ENCODE results near the gene TMEM150A.
A peak's percentile ranks its signal among the peaks of the same experiment; 100 is the strongest.
"Not testable (repeated sequence)": the region's sequence is repeated elsewhere in the genome, so short reads cannot be mapped to it uniquely, and the experiment has no call there.

Gene TMEM150A

DNA sequence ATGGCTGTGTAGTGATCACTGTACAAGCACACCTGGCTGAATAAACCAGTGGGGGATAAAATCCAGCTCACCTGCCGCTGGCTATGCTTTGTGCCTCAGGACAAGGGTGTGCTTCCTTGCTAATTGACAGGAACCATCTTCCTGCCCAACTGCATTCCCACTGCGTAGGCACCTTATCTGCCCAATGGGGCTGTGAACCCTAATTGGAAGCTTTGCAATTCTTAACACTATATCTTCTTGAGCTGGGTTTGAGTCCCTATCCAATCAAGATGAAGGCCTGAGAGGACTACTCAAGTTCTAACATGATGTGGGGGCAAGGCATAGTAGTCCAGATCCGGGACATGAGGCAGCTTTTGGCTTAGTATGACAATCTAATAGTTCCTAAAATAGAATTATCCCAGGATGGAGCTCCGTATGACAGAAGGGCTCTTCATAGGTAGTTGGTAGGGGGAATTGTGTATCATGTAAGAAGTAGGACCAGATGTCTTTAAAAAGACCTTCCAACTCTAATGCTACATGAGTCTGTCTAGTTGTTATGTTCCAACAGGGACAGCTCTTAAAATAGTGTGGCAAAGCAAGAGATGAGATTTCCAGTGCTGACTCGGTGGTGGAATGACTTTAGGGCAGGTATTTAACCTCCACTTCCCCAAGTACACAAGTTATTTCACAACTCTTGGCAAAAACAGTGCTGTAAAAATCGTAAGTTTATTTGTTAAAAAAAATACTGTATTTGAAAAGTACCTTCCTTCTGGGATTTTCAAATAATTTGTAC lies 2.3 kb upstream of the TMEM150A start:
- H3K9ac ChIP-seq (ENCODE audit: low read depth, low read length, poor library complexity): no peak overlapping the region
- H3K79me1 ChIP-seq (ENCODE audit: low read depth, low read length): peaks cover 7% of the 10 kb centered on the region
- peaks cover 22 to 58% of the 10 kb centered on the region in 2 donors for H3K36me3 ChIP-seq (replicated peaks in 1 of 2; ENCODE audit: control insufficient read depth in 2 of 2, insufficient read depth in 2 of 2, low read length in 2 of 2)
- no peak overlapping the region for H3K4me2 ChIP-seq (ENCODE audit: insufficient read depth, low read length, poor library complexity, severe bottlenecking)
- H2BK5ac ChIP-seq (ENCODE audit: low read length): no peak overlapping the region
- no peak overlapping the region for H3K4me3 ChIP-seq (ENCODE audit: low read length in 2 of 2)
- no peak overlapping the region for H3K14ac ChIP-seq (ENCODE audit: low read length)
- no peak overlapping the region for H3K4ac ChIP-seq (ENCODE audit: low read length)
- no peak overlapping the region for H2BK120ac ChIP-seq (ENCODE audit: low read depth, low read length)
- peaks cover 5 to 8% of the 10 kb centered on the region in 2 donors for H3K4me1 ChIP-seq (ENCODE audit: control insufficient read depth in 2 of 2, insufficient read depth in 1 of 2, low read depth in 1 of 2, low read length in 2 of 2)
- H3K23ac ChIP-seq (ENCODE audit: low read depth, low read length, poor library complexity): no peak overlapping the region
- H2BK12ac ChIP-seq (ENCODE audit: low read length): no peak overlapping the region
- no peak overlapping the region for H2AK5ac ChIP-seq (ENCODE audit: low read depth, low read length)
- H2BK15ac ChIP-seq (ENCODE audit: low read length): no peak overlapping the region
- no peak overlapping the region for H3K27ac ChIP-seq (replicated peaks; ENCODE audit: low read length)
- H4K91ac ChIP-seq (ENCODE audit: low read depth, low read length, poor library complexity): no peak overlapping the region
- no peaks in the 10 kb centered on the region for H3K27me3 ChIP-seq (ENCODE audit: control insufficient read depth in 3 of 3, insufficient read depth in 3 of 3, low read depth in 1 of 3, low read length in 3 of 3)
- no peak overlapping the region for H3K18ac ChIP-seq (ENCODE audit: low read length)
- WGBS, 2 donors (ENCODE audit: extremely low coverage in 2 of 2, insufficient read length in 2 of 2, insufficient replicate concordance in 1 of 2): no CpG with 5 or more reads among the region's 6 CpGs
- H4K8ac ChIP-seq (ENCODE audit: low read depth, low read length): no peak overlapping the region
- no peak overlapping the region for H2AFZ ChIP-seq (ENCODE audit: low read length)
- DNase-seq (ENCODE audit: low spot score): no peak
- H3K9me3 ChIP-seq (replicated peaks in 1 of 2; ENCODE audit: control insufficient read depth in 2 of 2, insufficient read depth in 1 of 2, low read depth in 1 of 2, low read length in 2 of 2): peaks cover 0 to 2% of the 10 kb centered on the region in 2 donors

DNA sequence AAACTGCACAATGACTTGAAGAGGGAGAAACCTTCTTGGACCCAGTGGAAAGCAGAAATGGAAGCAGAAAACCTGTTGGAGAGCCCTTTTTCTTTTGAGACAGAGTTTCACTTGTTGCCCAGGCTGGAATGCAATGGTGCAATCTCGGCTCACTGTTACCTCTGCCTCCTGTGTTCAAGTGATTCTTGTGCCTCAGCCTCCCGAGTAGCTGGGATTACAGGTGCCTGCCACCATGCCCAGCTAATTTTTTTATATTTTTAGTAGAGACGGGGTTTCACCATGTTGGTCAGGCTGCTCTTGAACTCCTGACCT lies 1.6 kb upstream of the TMEM150A start:
- not testable (repeated sequence) for H2BK12ac ChIP-seq (ENCODE audit: low read length); H2AFZ ChIP-seq (ENCODE audit: low read length); H2BK5ac ChIP-seq (ENCODE audit: low read length); H2BK120ac ChIP-seq (ENCODE audit: low read depth, low read length); H3K79me1 ChIP-seq (ENCODE audit: low read depth, low read length); DNase-seq (ENCODE audit: low spot score); H3K14ac ChIP-seq (ENCODE audit: low read length); H3K4ac ChIP-seq (ENCODE audit: low read length); H3K4me3 ChIP-seq (ENCODE audit: low read length in 2 of 2); H2AK5ac ChIP-seq (ENCODE audit: low read depth, low read length); H2BK15ac ChIP-seq (ENCODE audit: low read length); H3K27ac ChIP-seq (replicated peaks; ENCODE audit: low read length); H3K23ac ChIP-seq (ENCODE audit: low read depth, low read length, poor library complexity); H3K4me1 ChIP-seq (ENCODE audit: control insufficient read depth in 2 of 2, insufficient read depth in 1 of 2, low read depth in 1 of 2, low read length in 2 of 2); H3K18ac ChIP-seq (ENCODE audit: low read length); H3K9me3 ChIP-seq (replicated peaks in 1 of 2; ENCODE audit: control insufficient read depth in 2 of 2, insufficient read depth in 1 of 2, low read depth in 1 of 2, low read length in 2 of 2); H3K4me2 ChIP-seq (ENCODE audit: insufficient read depth, low read length, poor library complexity, severe bottlenecking); H4K91ac ChIP-seq (ENCODE audit: low read depth, low read length, poor library complexity); H4K8ac ChIP-seq (ENCODE audit: low read depth, low read length); H3K27me3 ChIP-seq (ENCODE audit: control insufficient read depth in 3 of 3, insufficient read depth in 3 of 3, low read depth in 1 of 3, low read length in 3 of 3); H3K9ac ChIP-seq (ENCODE audit: low read depth, low read length, poor library complexity)
- no CpG with 5 or more reads among the region's 3 CpGs for WGBS, 2 donors (ENCODE audit: extremely low coverage in 2 of 2, insufficient read length in 2 of 2, insufficient replicate concordance in 1 of 2)
- H3K36me3 ChIP-seq (replicated peaks in 1 of 2; ENCODE audit: control insufficient read depth in 2 of 2, insufficient read depth in 2 of 2, low read length in 2 of 2): peaks cover 25 to 58% of the 10 kb centered on the region in 2 donors

DNA sequence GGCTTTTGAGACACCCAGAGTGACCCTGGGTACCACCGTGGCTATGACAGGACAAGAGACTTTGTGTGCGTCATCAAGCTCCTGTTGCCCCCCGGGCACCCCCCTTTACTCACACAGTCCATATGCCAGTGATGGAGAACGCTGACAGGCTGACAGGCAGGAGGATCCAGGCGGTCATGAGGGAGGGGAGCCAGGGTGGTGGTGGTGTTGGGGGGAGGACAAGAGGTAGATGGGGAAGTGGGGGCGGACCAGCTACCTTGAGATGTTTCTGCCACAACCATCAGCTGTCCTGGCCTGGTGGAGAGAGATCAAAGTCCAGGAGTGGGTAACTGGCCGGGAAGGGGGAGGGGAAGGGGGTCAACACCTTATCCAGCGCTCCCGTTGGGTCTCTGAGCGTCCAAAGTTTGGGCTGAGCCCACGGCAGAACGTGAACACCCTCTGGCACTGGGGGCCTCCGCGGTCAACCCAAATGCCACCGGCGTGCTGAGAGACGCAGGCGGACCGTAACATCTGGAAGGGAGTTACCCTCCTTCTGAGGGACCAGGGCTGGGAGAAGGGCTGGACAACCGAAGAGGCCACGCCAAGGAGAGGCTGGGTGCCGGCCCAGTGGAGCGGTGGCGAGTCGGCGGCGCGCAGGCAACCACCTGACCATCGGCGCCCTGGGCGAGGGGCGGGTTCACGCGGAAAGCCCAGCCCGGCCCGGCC lies 575 bp downstream of the TMEM150A start:
- Histone ChIP-seq H2AK5ac (ENCODE audit: low read depth, low read length) (peak overlapping the region; percentile 68), H3K4ac (ENCODE audit: low read length) (peak overlapping the region; percentile 87), H3K18ac (ENCODE audit: low read length) (peak overlapping the region; percentile 92), H2BK15ac (ENCODE audit: low read length) (peak overlapping the region; percentile 34), H3K14ac (ENCODE audit: low read length) (peak overlapping the region; percentile 97), H3K4me2 (ENCODE audit: insufficient read depth, low read length, poor library complexity, severe bottlenecking) (peak overlapping the region; percentile 94), H4K91ac (ENCODE audit: low read depth, low read length, poor library complexity) (no peak overlapping the region), H2BK5ac (ENCODE audit: low read length) (no peak overlapping the region), H2BK12ac (ENCODE audit: low read length) (peak overlapping the region; percentile 8), H2BK120ac (ENCODE audit: low read depth, low read length) (no peak overlapping the region), H4K8ac (ENCODE audit: low read depth, low read length) (peak overlapping the region; percentile 98), H3K9me3 (replicated peaks in 1 of 2; ENCODE audit: control insufficient read depth in 2 of 2, insufficient read depth in 1 of 2, low read depth in 1 of 2, low read length in 2 of 2) (peaks cover 0 to 2% of the 10 kb centered on the region in 2 donors), H3K27ac (replicated peaks; ENCODE audit: low read length) (no peak overlapping the region), H3K9ac (ENCODE audit: low read depth, low read length, poor library complexity) (peak overlapping the region; percentile 96), H3K36me3 (replicated peaks in 1 of 2; ENCODE audit: control insufficient read depth in 2 of 2, insufficient read depth in 2 of 2, low read length in 2 of 2) (peaks cover 24 to 57% of the 10 kb centered on the region in 2 donors), H2AFZ (ENCODE audit: low read length) (peak overlapping the region; percentile 96), H3K4me3 (ENCODE audit: low read length in 2 of 2) (peak overlapping the region; percentile 79 to 98), H3K23ac (ENCODE audit: low read depth, low read length, poor library complexity) (peak overlapping the region; percentile 86), H3K4me1 (ENCODE audit: control insufficient read depth in 2 of 2, insufficient read depth in 1 of 2, low read depth in 1 of 2, low read length in 2 of 2) (peaks cover 5 to 8% of the 10 kb centered on the region in 2 donors), H3K27me3 (ENCODE audit: control insufficient read depth in 3 of 3, insufficient read depth in 3 of 3, low read depth in 1 of 3, low read length in 3 of 3) (no peaks in the 10 kb centered on the region), H3K79me1 (ENCODE audit: low read depth, low read length) (peaks cover 14% of the 10 kb centered on the region)
- no CpG with 5 or more reads among the region's 36 CpGs for WGBS, 2 donors (ENCODE audit: extremely low coverage in 2 of 2, insufficient read length in 2 of 2, insufficient replicate concordance in 1 of 2)
- no peak for DNase-seq (ENCODE audit: low spot score)
